ENCODE measurements around the gene DPH6.
"Not testable (repeated sequence)": the region's sequence is repeated elsewhere in the genome, so short reads cannot be mapped to it uniquely, and the experiment has no call there.

DPH6 gene

GRCh38 chr15:35444557-35445204 lies 101.3 kb downstream of the DPH6 start:
- H3K4me1 Mint-ChIP-seq (ENCODE audit: low read depth), result no peaks in the 10 kb centered on the region
- no peak overlapping the region for H3K4me3 Mint-ChIP-seq
- no peaks in the 10 kb centered on the region for H3K27me3 Mint-ChIP-seq
- H3K36me3 Mint-ChIP-seq, result peaks cover 25% of the 10 kb centered on the region
- H3K27ac Mint-ChIP-seq, result no peak overlapping the region
- H3K9me3 Mint-ChIP-seq (ENCODE audit: low read depth), result peaks cover 3% of the 10 kb centered on the region

GRCh38 chr15:35443376-35443775 lies 102.6 kb downstream of the DPH6 start:
- Mint-ChIP-seq H3K4me1 (ENCODE audit: low read depth) (no peaks in the 10 kb centered on the region), H3K27ac (no peak overlapping the region), H3K9me3 (ENCODE audit: low read depth) (peaks cover 3% of the 10 kb centered on the region), H3K4me3 (no peak overlapping the region), H3K36me3 (peaks cover 24% of the 10 kb centered on the region), H3K27me3 (no peaks in the 10 kb centered on the region)

DNA sequence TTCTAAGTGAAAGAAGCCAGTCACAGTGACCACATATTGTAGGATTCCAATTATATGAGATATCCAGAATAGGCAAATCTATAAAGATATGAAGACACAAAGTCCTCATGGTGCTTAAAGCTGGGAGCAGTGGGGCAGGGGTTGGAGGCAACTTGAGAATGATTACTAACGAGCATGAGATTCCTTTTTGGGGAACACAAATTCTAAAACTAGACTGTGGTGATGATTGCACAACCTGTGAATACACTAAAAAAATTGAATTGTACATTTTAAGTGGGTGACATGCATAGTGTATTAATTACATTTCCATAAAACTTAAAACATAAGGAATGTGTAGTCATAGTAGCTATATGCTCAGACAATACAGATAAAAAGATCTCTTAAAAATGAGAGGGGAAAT lies 103.2 kb downstream of the DPH6 start:
- no peaks in the 10 kb centered on the region for H3K27me3 Mint-ChIP-seq
- H3K4me3 Mint-ChIP-seq, result no peak overlapping the region
- H3K36me3 Mint-ChIP-seq, result peaks cover 25% of the 10 kb centered on the region
- peaks cover 3% of the 10 kb centered on the region for H3K9me3 Mint-ChIP-seq (ENCODE audit: low read depth)
- H3K27ac Mint-ChIP-seq, result no peak overlapping the region
- no peaks in the 10 kb centered on the region for H3K4me1 Mint-ChIP-seq (ENCODE audit: low read depth)

DNA sequence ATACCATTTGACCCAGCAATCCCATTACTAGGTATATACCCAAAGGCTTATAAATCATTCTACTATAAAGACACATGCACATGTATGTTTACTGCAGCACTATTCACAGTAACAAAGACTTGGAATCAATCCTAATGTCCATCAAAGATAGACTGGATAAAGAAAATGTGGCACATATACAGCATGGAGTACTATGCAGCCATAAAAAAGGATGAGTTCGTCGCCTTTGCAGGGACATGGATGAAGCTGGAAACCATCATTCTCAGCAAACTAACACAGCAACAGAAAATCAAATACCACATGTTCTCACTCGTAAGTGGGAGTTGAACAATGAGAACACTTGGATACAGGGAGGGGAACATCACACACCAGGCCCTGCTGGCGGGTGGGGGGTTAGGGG lies 104.7 kb downstream of the DPH6 start:
- H3K36me3 Mint-ChIP-seq, result peaks cover 23% of the 10 kb centered on the region
- not testable (repeated sequence) for H3K4me3 Mint-ChIP-seq; H3K9me3 Mint-ChIP-seq (ENCODE audit: low read depth); H3K27ac Mint-ChIP-seq; H3K27me3 Mint-ChIP-seq; H3K4me1 Mint-ChIP-seq (ENCODE audit: low read depth)

- no peaks in the 10 kb centered on the region for H3K27me3 Mint-ChIP-seq
- H3K36me3 Mint-ChIP-seq, result peaks cover 26% of the 10 kb centered on the region
- H3K27ac Mint-ChIP-seq, result no peak overlapping the region
- no peaks in the 10 kb centered on the region for H3K4me1 Mint-ChIP-seq (ENCODE audit: low read depth)
- no peak overlapping the region for H3K4me3 Mint-ChIP-seq
- peaks cover 3% of the 10 kb centered on the region for H3K9me3 Mint-ChIP-seq (ENCODE audit: low read depth)
These were observed 105.7 kb downstream of the DPH6 start for GRCh38 chr15:35440265-35440664.

DNA sequence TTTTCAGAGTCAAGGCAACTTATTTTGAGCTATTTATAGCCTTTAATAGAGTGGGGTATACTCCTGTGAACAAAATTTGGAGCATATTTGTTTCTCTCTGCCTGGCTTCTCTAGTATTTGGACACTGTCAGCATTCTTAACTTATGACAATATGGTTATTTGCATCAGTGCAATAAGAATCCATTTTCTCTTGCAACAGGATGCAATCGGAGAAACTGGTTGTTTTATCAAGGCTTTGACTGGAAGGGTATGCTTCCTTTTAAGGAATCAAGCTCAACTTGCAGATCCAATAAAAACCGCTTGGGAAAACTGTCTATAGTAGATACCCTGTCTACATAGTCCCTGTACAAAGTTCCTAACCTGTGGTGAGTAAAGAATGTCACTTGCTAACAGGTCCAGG lies 106.7 kb downstream of the DPH6 start:
- no peaks in the 10 kb centered on the region for H3K27me3 Mint-ChIP-seq
- H3K36me3 Mint-ChIP-seq, result peaks cover 25% of the 10 kb centered on the region
- no peak overlapping the region for H3K4me3 Mint-ChIP-seq

DNA sequence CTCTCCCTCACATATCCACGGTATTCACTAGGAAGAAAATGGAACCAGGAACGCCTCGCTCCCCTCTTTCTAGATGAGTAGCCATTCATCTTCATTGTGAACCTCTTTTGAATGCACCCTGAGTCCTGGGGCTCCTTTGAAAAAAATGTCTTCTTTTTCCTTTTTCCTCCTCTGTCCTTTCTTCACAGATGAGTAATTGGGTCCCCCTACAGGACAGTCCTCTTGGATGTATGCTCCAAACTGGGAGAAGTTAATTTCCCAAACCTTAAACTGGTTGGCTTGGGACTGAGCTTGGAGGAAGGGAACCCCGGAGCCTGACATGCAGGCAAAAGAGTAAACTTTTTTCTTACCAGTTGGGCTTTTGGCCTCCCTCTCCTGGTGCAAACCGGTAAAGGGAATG lies 108.8 kb downstream of the DPH6 start:
- H3K9me3 Mint-ChIP-seq (ENCODE audit: low read depth), result peaks cover 3% of the 10 kb centered on the region
- peaks cover 38% of the 10 kb centered on the region for H3K36me3 Mint-ChIP-seq
- no peaks in the 10 kb centered on the region for H3K27me3 Mint-ChIP-seq
- no peak overlapping the region for H3K4me3 Mint-ChIP-seq
- no peaks in the 10 kb centered on the region for H3K4me1 Mint-ChIP-seq (ENCODE audit: low read depth)
- no peak overlapping the region for H3K27ac Mint-ChIP-seq

More for the DNA sequence above, 106.7 kb downstream of the DPH6 start:
- H3K9me3 Mint-ChIP-seq (ENCODE audit: low read depth), result peaks cover 3% of the 10 kb centered on the region
- H3K27ac Mint-ChIP-seq, result no peak overlapping the region
- H3K4me1 Mint-ChIP-seq (ENCODE audit: low read depth), result no peaks in the 10 kb centered on the region

GRCh38 chr15:35436422-35436821 lies 109.5 kb downstream of the DPH6 start:
- no peaks in the 10 kb centered on the region for H3K4me1 Mint-ChIP-seq (ENCODE audit: low read depth)
- H3K27ac Mint-ChIP-seq, result no peak overlapping the region
- no peaks in the 10 kb centered on the region for H3K27me3 Mint-ChIP-seq
- no peak overlapping the region for H3K4me3 Mint-ChIP-seq
- H3K36me3 Mint-ChIP-seq, result peaks cover 35% of the 10 kb centered on the region
- H3K9me3 Mint-ChIP-seq (ENCODE audit: low read depth), result peaks cover 3% of the 10 kb centered on the region

DNA sequence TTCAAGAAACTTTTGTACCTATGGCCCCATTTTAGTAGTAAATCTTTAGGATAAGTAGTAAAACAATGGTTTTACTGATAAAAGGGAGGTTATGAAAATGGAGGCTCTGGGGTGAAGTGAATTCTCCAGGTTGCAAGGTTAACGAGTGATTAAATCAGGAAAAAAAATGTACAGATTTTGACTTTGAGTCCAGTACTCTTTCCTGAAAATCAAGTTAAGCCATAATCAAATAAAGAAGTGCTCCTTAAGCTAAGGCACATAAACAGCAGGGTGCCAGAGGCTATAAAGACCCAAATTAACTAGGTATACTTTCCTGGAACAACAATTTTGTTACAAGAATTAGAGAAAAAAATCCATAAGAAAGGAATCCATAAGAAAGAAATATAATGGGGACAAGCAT lies 114.7 kb downstream of the DPH6 start:
- no peak overlapping the region for H3K27ac Mint-ChIP-seq
- no peaks in the 10 kb centered on the region for H3K27me3 Mint-ChIP-seq
- no peaks in the 10 kb centered on the region for H3K9me3 Mint-ChIP-seq (ENCODE audit: low read depth)
- no peak overlapping the region for H3K4me3 Mint-ChIP-seq
- H3K36me3 Mint-ChIP-seq, result peaks cover 27% of the 10 kb centered on the region
- H3K4me1 Mint-ChIP-seq (ENCODE audit: low read depth), result no peaks in the 10 kb centered on the region

DNA sequence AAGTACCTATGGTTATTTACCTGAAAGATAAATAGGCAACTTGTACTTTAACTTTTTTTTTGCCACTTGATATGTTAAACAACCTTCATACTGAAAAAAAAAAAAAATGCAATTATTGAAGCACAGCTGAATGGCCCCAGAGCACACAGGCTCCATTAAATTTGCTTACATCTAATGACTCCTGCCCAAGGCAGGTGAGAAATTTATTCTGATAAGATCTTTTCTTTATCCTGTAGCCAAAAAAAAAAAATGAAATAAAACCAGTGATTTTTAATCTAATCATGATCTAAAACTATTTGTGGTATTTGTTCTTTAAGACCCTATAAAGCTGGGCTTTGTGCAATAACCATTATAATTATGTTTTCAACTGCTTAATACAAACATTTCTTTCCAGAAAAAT lies 115.7 kb downstream of the DPH6 start:
- peaks cover 24% of the 10 kb centered on the region for H3K36me3 Mint-ChIP-seq
- H3K4me1 Mint-ChIP-seq (ENCODE audit: low read depth), result no peaks in the 10 kb centered on the region
- no peaks in the 10 kb centered on the region for H3K9me3 Mint-ChIP-seq (ENCODE audit: low read depth)

GRCh38 chr15:35427496-35427895 lies 118.5 kb downstream of the DPH6 start:
- no peak overlapping the region for H3K27ac Mint-ChIP-seq
- H3K27me3 Mint-ChIP-seq, result no peaks in the 10 kb centered on the region

More for the DNA sequence above, 115.7 kb downstream of the DPH6 start:
- no peak overlapping the region for H3K4me3 Mint-ChIP-seq
- no peak overlapping the region for H3K27ac Mint-ChIP-seq
- H3K27me3 Mint-ChIP-seq, result no peaks in the 10 kb centered on the region

DNA sequence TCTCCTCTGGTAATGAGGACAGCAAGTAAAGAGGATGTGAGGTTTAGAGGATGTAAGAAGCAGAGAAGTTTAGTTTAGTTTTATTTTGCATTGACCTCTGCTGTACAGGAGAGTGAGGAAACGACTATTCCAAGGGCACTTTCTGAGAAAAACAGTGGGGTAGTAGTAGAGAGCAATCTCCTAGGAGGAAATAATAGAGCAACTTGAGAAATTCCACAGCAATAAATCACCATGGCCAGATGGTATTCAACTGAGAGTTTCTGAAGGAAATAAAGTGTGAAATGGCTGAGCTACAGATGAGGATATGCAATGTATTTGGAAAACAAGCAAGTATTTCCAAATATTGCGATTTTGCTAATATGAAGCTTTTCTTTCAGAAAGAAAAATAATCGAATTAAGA lies 118.9 kb downstream of the DPH6 start:
- Mint-ChIP-seq H3K9me3 (ENCODE audit: low read depth) (peaks cover 4% of the 10 kb centered on the region), H3K4me3 (no peak overlapping the region), H3K27me3 (no peaks in the 10 kb centered on the region), H3K4me1 (ENCODE audit: low read depth) (no peaks in the 10 kb centered on the region), H3K36me3 (peaks cover 24% of the 10 kb centered on the region), H3K27ac (no peak overlapping the region)

More at GRCh38 chr15:35427496-35427895, 118.5 kb downstream of the DPH6 start:
- H3K36me3 Mint-ChIP-seq, result peaks cover 26% of the 10 kb centered on the region
- no peak overlapping the region for H3K4me3 Mint-ChIP-seq
- peaks cover 4% of the 10 kb centered on the region for H3K9me3 Mint-ChIP-seq (ENCODE audit: low read depth)
- H3K4me1 Mint-ChIP-seq (ENCODE audit: low read depth), result no peaks in the 10 kb centered on the region

GRCh38 chr15:35410775-35411174 lies 135.2 kb downstream of the DPH6 start:
- Mint-ChIP-seq H3K36me3 (peaks cover 7% of the 10 kb centered on the region), H3K4me3 (no peak overlapping the region), H3K27me3 (no peaks in the 10 kb centered on the region), H3K9me3 (ENCODE audit: low read depth) (no peaks in the 10 kb centered on the region), H3K27ac (no peak overlapping the region), H3K4me1 (ENCODE audit: low read depth) (no peaks in the 10 kb centered on the region)

DNA sequence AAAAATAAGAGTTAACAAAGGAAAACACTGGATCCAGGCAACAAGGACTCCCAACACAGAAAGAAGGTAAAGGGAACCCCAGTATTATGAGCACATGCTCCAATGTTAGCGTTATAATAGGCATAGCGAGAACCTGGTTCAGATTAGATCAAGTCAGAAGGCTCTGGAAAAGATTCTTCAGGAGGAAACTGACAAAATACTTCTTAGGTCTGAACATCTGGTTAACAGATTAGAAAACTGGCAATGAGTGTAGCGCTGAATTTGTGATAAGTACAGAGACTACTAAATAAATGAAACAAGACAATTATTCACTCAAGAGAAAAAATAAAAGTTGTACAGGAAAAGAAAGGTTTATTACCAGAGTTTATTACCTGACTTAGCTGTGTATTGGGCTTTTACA lies 146.1 kb downstream of the DPH6 start:
- H3K4me1 Mint-ChIP-seq (ENCODE audit: low read depth), result no peaks in the 10 kb centered on the region
- no peaks in the 10 kb centered on the region for H3K27me3 Mint-ChIP-seq
- peaks cover 30% of the 10 kb centered on the region for H3K36me3 Mint-ChIP-seq

GRCh38 chr15:35397027-35397426 lies 148.9 kb downstream of the DPH6 start:
- H3K4me1 Mint-ChIP-seq (ENCODE audit: low read depth), result no peaks in the 10 kb centered on the region
- no peaks in the 10 kb centered on the region for H3K27me3 Mint-ChIP-seq
- peaks cover 30% of the 10 kb centered on the region for H3K36me3 Mint-ChIP-seq
- no peak overlapping the region for H3K4me3 Mint-ChIP-seq
- H3K27ac Mint-ChIP-seq, result no peak overlapping the region
- H3K9me3 Mint-ChIP-seq (ENCODE audit: low read depth), result no peaks in the 10 kb centered on the region

More for the DNA sequence above, 146.1 kb downstream of the DPH6 start:
- Mint-ChIP-seq H3K4me3 (no peak overlapping the region), H3K27ac (no peak overlapping the region), H3K9me3 (ENCODE audit: low read depth) (peaks cover 3% of the 10 kb centered on the region)

DNA sequence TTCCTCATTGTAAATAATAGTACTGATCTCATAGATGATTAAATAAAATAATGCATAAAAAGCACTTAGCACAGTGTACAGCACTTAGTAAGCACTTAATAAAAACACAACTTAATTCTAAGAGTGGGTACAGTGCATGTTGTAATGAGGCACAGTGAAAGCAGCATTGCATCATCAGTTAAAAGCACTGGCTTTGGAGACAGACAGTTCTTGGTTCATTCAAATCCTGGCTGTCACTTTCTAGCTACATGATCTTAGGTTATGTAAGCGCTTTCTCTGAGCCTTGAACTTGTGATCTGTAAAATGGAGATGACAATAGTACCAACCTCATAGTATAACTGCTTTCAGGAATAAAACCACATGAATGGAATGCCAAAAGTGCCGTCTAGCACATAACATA lies 151.5 kb downstream of the DPH6 start:
- no peaks in the 10 kb centered on the region for H3K4me1 Mint-ChIP-seq (ENCODE audit: low read depth)

More for the DNA sequence above, 151.5 kb downstream of the DPH6 start:
- Mint-ChIP-seq H3K9me3 (ENCODE audit: low read depth) (no peaks in the 10 kb centered on the region), H3K4me3 (no peak overlapping the region), H3K27me3 (no peaks in the 10 kb centered on the region), H3K36me3 (peaks cover 17% of the 10 kb centered on the region), H3K27ac (no peak overlapping the region)

Data from activated naive CD8-positive, alpha-beta T cell (primary cell).